Measurements from ENCODE around the gene TUT7.
"Not testable (repeated sequence)": the region's sequence is repeated elsewhere in the genome, so short reads cannot be mapped to it uniquely, and the experiment has no call there.

TUT7 gene

GRCh38 chr9:86290341-86290740, 63.9 kb downstream of the TUT7 start:
- not testable (repeated sequence) for DNase-seq

GRCh38 chr9:86288499-86289198, 65.6 kb downstream of the TUT7 start:
- no peak for DNase-seq

DNA sequence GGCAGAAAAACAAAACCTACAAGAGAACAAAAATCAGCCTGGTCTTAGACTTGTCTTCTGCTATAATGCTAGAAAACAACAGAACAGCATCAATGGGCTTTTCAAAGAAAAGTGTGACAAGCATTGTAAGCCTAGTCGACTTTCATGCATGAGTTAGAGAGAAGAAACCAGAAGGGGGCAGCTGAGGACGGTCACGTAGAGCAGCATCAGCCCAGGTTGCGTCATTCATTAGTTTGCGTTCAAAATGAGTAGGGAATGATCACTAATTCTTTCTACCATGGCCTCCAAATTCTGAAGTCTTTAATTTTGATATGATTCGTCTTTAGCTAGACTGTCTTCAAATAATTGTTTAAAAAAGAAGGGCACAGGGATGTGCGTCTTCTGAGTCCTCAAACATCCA, 67.2 kb downstream of the TUT7 start:
- no peak for DNase-seq

DNA sequence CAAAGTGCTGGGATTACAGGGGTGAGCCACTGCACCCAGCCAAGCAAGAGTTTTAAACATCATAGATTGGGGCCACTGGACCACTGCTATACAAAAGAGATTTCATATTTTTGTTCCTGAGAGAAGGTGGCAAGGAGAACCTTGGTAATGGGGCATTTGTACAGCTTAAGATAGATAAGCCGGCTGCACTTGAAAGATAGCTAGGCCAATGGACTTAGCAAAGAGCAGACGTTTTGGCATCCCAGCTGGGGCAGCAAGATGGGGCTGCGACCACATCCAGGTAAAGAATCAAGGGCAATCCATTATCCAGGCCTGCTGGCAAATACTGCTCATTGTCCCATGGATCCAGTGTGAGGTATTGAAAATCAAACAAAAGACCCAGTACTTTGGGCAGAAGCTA, 67.9 kb downstream of the TUT7 start:
- DNase-seq = no peak

DNA sequence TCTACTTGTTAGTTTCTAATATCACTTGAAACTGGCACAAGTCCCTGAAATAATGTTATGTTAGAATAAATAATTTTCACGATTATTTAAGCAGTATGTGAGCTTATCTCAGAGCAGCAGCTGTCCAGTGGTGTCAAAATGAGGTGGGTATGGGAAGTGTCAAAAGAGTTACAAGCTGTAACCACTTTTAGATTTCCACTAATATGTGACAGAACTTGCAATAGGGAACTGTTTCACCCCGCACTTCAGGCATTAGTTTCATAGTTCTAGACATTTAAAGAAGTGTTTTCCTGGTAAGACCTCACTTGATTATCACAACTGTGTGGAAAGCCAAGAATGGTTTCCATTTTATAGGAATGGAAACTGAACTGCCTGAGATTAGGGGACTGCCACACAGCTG, 68.9 kb downstream of the TUT7 start:
- no peak for DNase-seq

DNA sequence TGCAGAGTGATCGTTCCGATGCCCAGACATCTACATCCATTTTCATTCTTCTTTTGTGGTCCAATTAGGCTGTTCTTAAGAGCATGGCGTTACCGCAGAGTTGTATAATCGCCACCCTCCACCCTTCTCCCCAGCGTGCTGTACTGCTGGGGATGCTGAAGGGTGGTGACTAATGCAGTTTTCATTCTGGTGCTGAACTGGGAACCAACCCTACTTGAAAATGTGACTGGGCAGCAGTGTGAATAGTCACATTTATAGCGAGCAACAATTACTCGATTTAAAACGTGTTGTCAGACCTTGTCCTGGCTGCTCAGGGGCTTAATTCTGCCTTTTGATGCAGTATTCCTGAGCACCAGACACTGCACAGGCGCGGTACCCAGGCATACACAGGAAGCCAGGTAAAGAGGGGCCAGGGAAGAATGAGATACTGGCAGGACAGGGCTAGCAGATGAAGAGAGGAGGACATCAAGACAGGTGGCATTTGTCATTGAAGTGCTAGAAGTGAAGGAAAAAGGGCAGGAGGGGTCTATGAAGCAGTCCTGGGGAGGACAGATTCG, 71.2 kb downstream of the TUT7 start:
- no peak for DNase-seq

GRCh38 chr9:86282077-86282978, 71.9 kb downstream of the TUT7 start, which contains the start of gene ISCA1:
Gene ISCA1, minus strand, starts transcription at chr9:86282538. Its CDS starts 80 bp downstream, at chr9:86282458.
- DNase-seq = peak; percentile 100

- DNase-seq = no peak
Measured at GRCh38 chr9:86281593-86282076, 72.6 kb downstream of the TUT7 start.

GRCh38 chr9:86280580-86280979, 73.6 kb downstream of the TUT7 start:
- DNase-seq = no peak

DNA sequence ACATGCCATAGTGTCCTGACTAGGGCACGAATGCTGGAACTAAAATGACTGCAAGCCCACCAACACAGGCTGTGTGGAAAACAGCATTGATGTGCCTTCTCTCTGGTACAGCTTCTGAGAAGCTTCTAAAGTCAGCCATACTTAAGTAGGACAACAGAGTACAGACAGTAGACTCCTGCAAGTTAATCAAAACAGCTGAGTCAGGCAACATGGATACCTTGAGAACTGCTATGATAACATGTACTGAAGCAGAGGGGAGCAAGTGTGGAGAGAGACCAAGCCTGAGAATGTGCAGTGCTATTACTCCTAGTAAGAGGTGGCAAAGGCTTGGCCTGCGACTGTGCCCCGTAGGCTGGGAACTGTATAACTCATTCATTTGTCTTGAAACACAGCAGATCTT, 74.4 kb downstream of the TUT7 start:
- DNase-seq = no peak

- no peak for DNase-seq
Measured at GRCh38 chr9:86277072-86277471, 77.1 kb downstream of the TUT7 start.

- DNase-seq = no peak
Measured at GRCh38 chr9:86275962-86276361, 78.2 kb downstream of the TUT7 start.

DNA sequence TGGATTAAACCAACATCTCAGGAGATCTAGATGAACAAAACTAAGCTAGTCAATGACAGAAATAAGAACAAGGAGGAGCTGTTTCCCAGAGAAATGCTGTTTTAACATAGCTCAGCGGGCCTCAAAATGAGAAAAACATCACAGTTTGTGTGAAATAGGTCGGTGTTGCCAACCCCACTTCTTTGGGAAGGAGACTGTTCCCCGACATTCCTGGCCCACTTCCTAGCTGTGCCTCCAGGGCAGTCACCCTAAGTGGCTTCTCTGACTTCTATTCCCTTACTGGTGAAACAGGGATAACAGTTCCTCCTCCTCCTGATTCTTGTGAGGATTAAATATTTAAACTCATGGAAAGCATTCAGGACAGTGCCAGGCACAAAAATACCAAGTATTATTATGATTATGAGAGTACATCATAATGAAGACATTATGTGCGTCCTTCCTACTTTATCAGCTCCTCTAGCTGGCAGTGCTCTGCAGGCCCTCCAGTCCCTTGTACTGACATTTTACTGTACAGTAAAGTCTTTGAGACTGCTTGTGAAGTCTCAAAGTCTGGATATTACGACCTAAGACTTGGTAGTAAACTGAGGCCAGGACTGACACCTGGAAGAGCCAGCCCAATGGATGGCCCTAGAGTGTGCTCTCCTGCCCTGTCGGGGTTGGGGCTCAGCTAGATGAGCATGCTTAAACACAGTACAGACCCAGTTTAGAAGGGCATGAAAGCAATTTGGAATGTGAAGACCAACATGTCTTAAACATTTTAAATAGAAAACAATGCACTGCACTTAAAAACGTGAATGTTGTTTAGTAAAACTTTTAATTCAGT, 79.2 kb downstream of the TUT7 start:
- DNase-seq = no peak

DNA sequence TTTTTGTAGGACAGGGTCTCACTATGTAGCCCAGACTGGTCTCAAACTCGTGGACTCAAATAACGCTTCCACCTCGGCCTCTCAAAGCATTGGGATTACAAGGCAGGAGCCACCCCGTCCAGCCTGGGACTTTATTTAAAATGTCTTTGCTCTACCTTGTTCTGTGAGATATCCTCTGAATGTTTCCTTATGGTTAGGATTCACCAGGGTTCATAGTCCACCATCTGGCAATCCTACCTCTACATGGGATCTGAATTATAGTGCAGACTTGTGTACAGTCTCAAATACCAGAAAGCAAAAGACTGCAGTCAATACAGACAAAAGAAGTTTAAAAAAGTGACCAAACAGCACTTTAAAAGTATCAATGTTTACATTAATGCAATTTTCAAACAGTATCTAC, 82.0 kb downstream of the TUT7 start:
- no peak for DNase-seq

DNA sequence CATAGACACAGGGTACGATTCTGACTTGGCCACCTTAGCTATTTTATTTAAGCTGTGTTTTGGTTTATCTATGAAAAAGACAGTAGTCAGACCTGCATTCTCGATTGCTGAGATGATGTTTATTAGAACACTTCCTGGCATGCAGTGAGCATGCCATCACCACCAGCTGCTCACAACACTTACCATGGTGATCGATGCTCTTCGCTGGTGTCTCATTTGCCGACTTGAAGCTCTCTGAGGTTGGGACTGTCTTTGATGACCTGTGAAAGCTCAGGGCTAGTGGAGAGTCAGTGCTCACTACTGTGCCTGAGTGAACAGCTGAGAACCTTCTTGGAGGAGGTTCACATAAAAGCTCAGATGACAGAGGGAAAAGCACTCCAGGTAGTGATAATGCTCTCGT, 90.3 kb downstream of the TUT7 start:
- DNase-seq = no peak

GRCh38 chr9:86262492-86262891, 91.7 kb downstream of the TUT7 start:
- DNase-seq = no peak

DNA sequence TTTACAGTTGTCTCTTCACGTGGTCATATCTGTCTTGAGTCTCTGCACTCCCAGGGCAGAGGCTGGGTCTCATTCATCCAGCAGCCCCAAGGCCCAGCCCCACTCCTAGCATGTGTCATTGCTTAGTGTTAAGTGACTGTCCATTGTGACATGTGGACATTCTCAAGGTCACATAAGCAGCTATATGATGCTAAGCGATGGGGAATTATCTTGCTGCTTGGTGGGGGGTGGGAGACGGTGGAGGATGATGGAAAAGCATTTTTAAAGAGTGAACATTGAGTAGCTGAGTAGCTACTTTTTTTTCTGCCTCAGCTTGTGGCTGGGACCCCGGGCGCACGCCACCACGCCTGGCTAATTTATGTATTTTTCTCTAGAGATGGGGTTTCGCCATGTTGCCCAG, 94.7 kb downstream of the TUT7 start, which contains the start of gene C9orf153:
Gene C9orf153, minus strand, starts transcription at position 101 of the 400 bp plus-strand sequence. CDS start 30,054 bp downstream, outside the sequence.
- DNase-seq = no peak

- no peak for DNase-seq
Measured at GRCh38 chr9:86257391-86257790, 96.8 kb downstream of the TUT7 start.

DNA sequence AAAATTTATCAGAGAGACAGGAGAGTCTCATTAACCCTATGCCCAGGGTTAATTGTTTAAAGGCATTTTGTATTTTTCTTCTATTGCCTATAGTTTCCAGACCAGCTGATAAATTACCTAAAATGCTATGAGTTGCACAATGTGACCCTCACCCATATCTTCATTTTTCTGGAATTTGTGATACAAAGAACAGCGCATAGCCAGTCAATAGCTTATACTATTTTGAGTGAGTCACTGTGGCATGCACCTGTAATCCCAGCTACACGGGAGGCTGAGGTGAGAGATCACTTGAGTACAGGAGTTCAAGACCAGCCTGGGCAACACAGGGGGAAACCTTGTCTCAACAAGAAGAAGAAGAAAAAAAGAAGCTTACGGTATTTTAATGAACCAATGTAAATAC, 97.6 kb downstream of the TUT7 start:
- DNase-seq = no peak

- DNase-seq = no peak
Measured at GRCh38 chr9:86253577-86253976, 100.6 kb downstream of the TUT7 start.

DNA sequence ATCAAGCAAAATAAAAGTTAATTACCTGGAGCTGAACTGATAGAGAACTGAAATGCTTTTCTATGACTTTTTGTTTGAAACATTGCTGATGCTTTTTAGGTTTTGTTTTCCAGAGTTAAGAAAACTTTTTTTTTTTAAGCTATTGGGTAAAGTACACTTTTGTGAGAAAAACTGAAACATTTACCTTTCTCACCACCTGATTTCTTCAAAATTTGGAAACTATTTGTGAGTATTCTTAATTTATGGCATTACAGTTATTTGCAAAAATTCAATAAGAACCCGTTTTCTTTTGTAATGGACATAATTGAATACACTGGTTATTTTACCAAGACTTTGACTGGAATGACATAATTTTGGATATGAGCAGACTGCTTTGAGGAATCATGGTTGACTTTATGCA, 101.3 kb downstream of the TUT7 start:
- DNase-seq = no peak

GRCh38 chr9:86250123-86250522, 104.1 kb downstream of the TUT7 start:
- DNase-seq = no peak

GRCh38 chr9:86248746-86249145, 105.5 kb downstream of the TUT7 start:
- DNase-seq = no peak
